HepG2 (cell line): ENCODE measurements around the gene IL32. TPM values are rescaled to one million over a fixed set of nuclear protein-coding genes. Genes with fewer than 3 reads are reported as not detected.

Experiments used
- BATF2 ChIP-seq: sonication (generic); formaldehyde crosslinking; IDR thresholded peaks from 2 replicates; pipeline ENCODE4 v1.8.0; 2022; ENCODE audit warnings: mild to moderate bottlenecking, missing genetic modification reagents, moderate library complexity
- ERF ChIP-seq: IDR thresholded peaks from 2 replicates; pipeline ENCODE4 v1.6.1; 2018; ENCODE audit warnings: missing biosample characterization, missing genetic modification reagents
- FOXP1 ChIP-seq, 2 experiments: fragments of 450-650 bp in 1 of 2; IDR thresholded peaks; 2 replicates each; pipeline ENCODE4 v1.6.1; 2017 to 2018; ENCODE audit warnings: antibody characterized with exemption in 1 of 2
- HNF1A ChIP-seq, 2 experiments: sonication (generic) in 1 of 2; formaldehyde crosslinking in 1 of 2; IDR thresholded peaks; 2 replicates each; pipeline versions ENCODE4 v1.4.0 to v1.6.1; 2016 to 2020; ENCODE audit warnings: borderline replicate concordance in 1 of 2, low read depth in 1 of 2, mild to moderate bottlenecking in 1 of 2, missing genetic modification reagents in 1 of 2
- HOXA5 ChIP-seq: sonication (generic); formaldehyde crosslinking; IDR thresholded peaks from 2 replicates; pipeline ENCODE4 v1.4.0; 2020; ENCODE audit warnings: missing genetic modification reagents
- MBD4 ChIP-seq: IDR thresholded peaks from 2 replicates; pipeline ENCODE4 v1.6.1; 2012; ENCODE audit warnings: low read length, inconsistent platforms, borderline replicate concordance
- RNF219 ChIP-seq: sonication (generic); formaldehyde crosslinking; IDR thresholded peaks from 2 replicates; pipeline ENCODE4 v1.5.0; 2020; ENCODE audit warnings: mild to moderate bottlenecking, missing genetic modification reagents
- SNRNP70 ChIP-seq: fragments of 200-400 bp; formaldehyde crosslinking; IDR thresholded peaks from 2 replicates; pipeline ENCODE4 v1.6.1; 2017; ENCODE audit warnings: mild to moderate bottlenecking, low read depth, low read length, moderate library complexity
- ZFP36L1 ChIP-seq: sonication (generic); formaldehyde crosslinking; IDR thresholded peaks from 2 replicates; pipeline ENCODE4 v1.8.0; 2022; ENCODE audit warnings: mild to moderate bottlenecking, missing genetic modification reagents, moderate library complexity
- ZNF138 ChIP-seq: sonication (generic); formaldehyde crosslinking; IDR thresholded peaks from 2 replicates; pipeline ENCODE4 v1.5.0; 2020; ENCODE audit warnings: mild to moderate bottlenecking, low read depth, missing genetic modification reagents
- ZNF317 ChIP-seq: sonication (generic); formaldehyde crosslinking; IDR thresholded peaks from 2 replicates; pipeline ENCODE4 v1.5.0; 2020; ENCODE audit warnings: mild to moderate bottlenecking, missing genetic modification reagents
- ZNF468 ChIP-seq: sonication (generic); formaldehyde crosslinking; IDR thresholded peaks from 2 replicates; pipeline ENCODE4 v1.8.0; 2022; ENCODE audit warnings: mild to moderate bottlenecking, moderate library complexity, missing genetic modification reagents
- ZNF766 ChIP-seq: sonication (generic); formaldehyde crosslinking; IDR thresholded peaks from 2 replicates; pipeline ENCODE4 v1.5.0; 2020; ENCODE audit warnings: missing genetic modification reagents, borderline replicate concordance
- ZNF788 ChIP-seq: sonication (generic); formaldehyde crosslinking; IDR thresholded peaks from 2 replicates; pipeline ENCODE4 v1.5.0; 2020; ENCODE audit warnings: mild to moderate bottlenecking, missing genetic modification reagents, borderline replicate concordance
- ZNF878 ChIP-seq: sonication (generic); formaldehyde crosslinking; IDR thresholded peaks from 2 replicates; pipeline ENCODE4 v1.8.1; 2023; ENCODE audit warnings: mild to moderate bottlenecking, missing genetic modification reagents, moderate library complexity
- polyA plus RNA-seq, 8 experiments: library from polyadenylated mRNA; depleted of rRNA in 3 of 8; stranded (reverse) in 7 of 8; unstranded in 1 of 8; fragments of >200 nt; fragmentation: Illumina TruSeq in 4 of 8; extraction: Trizol in 4 of 8; gene quantifications; 2 replicates each; pipeline versions ENCODE4 v1.2.1 to v1.2.3, GENCODE V29; 2011 to 2016; ENCODE audit warnings: low read depth in 4 of 8, missing spikeins in 1 of 8, mixed read lengths in 1 of 8; ENCODE audit not compliant: insufficient read depth in 1 of 8
- total RNA-seq, 5 experiments: library from RNA; depleted of rRNA; stranded (reverse); fragments of >200 nt; fragmentation: Illumina TruSeq; extraction: Trizol; gene quantifications; 2 replicates each; pipeline ENCODE4 v1.2.3, GENCODE V29; 2016; ENCODE audit warnings: low read depth in 1 of 5
- TF ChIP-seq, protein P1 (sequence below), 2 experiments: sonication (generic) in 1 of 2; formaldehyde crosslinking in 1 of 2; IDR thresholded peaks; 2 replicates each; pipeline versions ENCODE4 v1.4.0 to v1.6.1; 2018 to 2020; ENCODE audit warnings: missing genetic modification reagents in 2 of 2, borderline replicate concordance in 1 of 2, low read depth in 1 of 2, mild to moderate bottlenecking in 1 of 2, missing biosample characterization in 1 of 2
- TF ChIP-seq, protein P2 (sequence below): sonication (generic); formaldehyde crosslinking; IDR thresholded peaks from 2 replicates; pipeline ENCODE4 v1.8.0; 2023; ENCODE audit warnings: mild to moderate bottlenecking, missing genetic modification reagents

IL32 gene
- total and polyA plus RNA-seq, 2 of the 13 experiments (the other 11 are each of a cell fraction or from before 2014, with no cell fraction given) = 115 to 165 TPM

DNA sequence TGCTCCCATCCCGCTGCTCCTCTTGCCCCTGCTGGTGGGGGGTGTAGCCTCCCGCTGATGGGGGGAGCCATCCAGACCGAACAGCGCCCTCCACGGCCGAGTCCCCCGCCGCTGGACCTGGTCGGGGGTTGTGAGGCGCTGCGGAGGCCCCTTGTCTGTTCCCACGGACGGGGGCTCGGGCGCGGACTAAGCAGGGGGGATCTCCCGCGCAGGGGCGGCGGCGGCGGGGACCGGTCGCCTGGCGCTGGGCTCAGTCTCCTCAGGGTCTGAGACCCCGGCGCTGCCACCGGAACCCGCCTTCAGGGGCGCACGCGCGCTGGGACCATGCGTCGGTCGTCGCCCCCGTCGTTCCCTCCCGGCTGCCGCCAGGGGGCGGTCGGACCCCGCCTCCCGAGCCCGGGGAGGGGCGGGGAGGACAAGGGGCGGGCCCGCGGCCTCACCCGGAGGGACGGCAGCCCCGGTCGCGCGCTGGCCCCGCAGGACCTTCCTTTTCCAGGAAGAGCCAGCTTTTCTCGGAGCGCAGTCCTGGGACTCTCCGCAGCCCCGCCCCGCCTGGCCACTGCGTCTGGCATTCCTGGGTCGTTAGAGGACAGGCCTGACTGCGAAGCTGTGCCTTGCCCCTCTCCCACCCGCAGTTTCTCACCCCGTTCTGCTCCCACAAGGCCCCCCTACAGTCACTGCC, 6.3 kb upstream of the IL32 start (continued):
- TF ChIP-seq, protein P1, sequence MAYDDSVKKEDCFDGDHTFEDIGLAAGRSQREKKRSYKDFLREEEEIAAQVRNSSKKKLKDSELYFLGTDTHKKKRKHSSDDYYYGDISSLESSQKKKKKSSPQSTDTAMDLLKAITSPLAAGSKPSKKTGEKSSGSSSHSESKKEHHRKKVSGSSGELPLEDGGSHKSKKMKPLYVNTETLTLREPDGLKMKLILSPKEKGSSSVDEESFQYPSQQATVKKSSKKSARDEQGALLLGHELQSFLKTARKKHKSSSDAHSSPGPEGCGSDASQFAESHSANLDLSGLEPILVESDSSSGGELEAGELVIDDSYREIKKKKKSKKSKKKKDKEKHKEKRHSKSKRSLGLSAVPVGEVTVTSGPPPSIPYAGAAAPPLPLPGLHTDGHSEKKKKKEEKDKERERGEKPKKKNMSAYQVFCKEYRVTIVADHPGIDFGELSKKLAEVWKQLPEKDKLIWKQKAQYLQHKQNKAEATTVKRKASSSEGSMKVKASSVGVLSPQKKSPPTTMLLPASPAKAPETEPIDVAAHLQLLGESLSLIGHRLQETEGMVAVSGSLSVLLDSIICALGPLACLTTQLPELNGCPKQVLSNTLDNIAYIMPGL (CRISPR knock-in tag; IDR thresholded peaks at IDR 0.05; ENCODE audit: borderline replicate concordance in 1 of 2, low read depth in 1 of 2) = peak; percentile 96 to 97
- TF ChIP-seq ZNF878 (CRISPR knock-in tag) (peak; percentile 27; the same call in 1 of the 2 replicates), SNRNP70 (no peak), HOXA5 (CRISPR knock-in tag) (peak; percentile 72; the same call in 1 of the 2 replicates), FOXP1 (IDR thresholded peaks at IDR 0.05) (no peak), FOXP1 (CRISPR knock-in tag; IDR thresholded peaks at IDR 0.05) (no peak), RNF219 (CRISPR knock-in tag) (no peak), ZNF766 (CRISPR knock-in tag) (peak; percentile 84; the same call in 1 of the 2 replicates), MBD4 (no peak), ZNF788 (peak; percentile 32; the same call in 1 of the 2 replicates), ZNF317 (CRISPR knock-in tag) (peak; percentile 48; the same call in 1 of the 2 replicates), ERF (CRISPR knock-in tag) (peak; percentile 82), BATF2 (CRISPR knock-in tag) (no peak), ZFP36L1 (CRISPR knock-in tag) (no peak), ZNF138 (CRISPR knock-in tag) (0 out of 2 replicates have a peak, but pooled peaks have one; percentile 25), ZNF468 (CRISPR knock-in tag) (0 out of 2 replicates have a peak, but pooled peaks have one; percentile 54), HNF1A (IDR thresholded peaks at IDR 0.05; ENCODE audit: low read depth) (no peak), HNF1A (CRISPR knock-in tag; IDR thresholded peaks at IDR 0.05; ENCODE audit: borderline replicate concordance) (peak; percentile 82; the same call in 1 of the 2 replicates)
- TF ChIP-seq, protein P2, sequence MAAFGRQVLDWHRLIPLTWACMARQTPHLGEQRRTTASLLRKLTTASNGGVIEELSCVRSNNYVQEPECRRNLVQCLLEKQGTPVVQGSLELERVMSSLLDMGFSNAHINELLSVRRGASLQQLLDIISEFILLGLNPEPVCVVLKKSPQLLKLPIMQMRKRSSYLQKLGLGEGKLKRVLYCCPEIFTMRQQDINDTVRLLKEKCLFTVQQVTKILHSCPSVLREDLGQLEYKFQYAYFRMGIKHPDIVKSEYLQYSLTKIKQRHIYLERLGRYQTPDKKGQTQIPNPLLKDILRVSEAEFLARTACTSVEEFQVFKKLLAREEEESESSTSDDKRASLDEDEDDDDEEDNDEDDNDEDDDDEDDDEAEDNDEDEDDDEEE (CRISPR knock-in tag) = no peak
